AG09319 (cell line): ENCODE data around the gene NCAPH2.
A peak's percentile ranks its signal among the peaks of the same experiment; 100 is the strongest.

Source experiments
- DNase-seq: peaks from one replicate; pipeline ENCODE4 v3.0.0-alpha.2; 2010; ENCODE audit warnings: low read depth; ENCODE audit errors: extremely low read depth
- TF ChIP-seq, protein P1 (sequence below): IDR thresholded peaks from 2 replicates; pipeline ENCODE4 v1.5.1; 2011; ENCODE audit warnings: low read depth, mild to moderate bottlenecking, inconsistent platforms, low read length, moderate library complexity

Gene NCAPH2

DNA sequence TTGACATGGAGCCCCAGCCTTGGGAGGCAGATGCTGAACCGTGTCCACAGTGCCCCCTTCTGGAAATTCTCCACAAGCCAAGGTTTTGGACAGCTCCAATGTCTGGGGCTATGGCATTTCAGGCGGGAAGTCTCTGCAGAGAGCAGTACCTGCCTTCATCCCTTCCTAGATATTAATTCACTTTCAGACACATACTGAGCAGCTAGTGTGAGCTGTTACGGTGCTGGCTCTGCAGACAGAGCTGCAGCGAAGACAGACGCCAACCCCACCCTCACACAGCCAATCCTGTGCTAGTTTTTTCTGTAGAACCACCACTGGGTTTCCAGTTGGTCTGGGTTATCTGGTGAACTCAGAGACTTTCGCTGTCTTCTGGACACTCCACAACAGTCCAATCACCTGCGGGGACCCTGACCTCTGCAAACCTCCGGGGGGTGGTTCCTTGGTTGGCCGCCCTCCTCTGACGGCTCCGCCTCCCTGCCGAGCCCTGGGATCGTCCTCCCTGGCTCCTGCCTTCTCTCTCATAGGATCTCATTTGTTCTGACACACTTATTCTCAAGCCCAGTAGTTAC lies 9.6 kb upstream of the NCAPH2 start:
- TF ChIP-seq, protein P1, sequence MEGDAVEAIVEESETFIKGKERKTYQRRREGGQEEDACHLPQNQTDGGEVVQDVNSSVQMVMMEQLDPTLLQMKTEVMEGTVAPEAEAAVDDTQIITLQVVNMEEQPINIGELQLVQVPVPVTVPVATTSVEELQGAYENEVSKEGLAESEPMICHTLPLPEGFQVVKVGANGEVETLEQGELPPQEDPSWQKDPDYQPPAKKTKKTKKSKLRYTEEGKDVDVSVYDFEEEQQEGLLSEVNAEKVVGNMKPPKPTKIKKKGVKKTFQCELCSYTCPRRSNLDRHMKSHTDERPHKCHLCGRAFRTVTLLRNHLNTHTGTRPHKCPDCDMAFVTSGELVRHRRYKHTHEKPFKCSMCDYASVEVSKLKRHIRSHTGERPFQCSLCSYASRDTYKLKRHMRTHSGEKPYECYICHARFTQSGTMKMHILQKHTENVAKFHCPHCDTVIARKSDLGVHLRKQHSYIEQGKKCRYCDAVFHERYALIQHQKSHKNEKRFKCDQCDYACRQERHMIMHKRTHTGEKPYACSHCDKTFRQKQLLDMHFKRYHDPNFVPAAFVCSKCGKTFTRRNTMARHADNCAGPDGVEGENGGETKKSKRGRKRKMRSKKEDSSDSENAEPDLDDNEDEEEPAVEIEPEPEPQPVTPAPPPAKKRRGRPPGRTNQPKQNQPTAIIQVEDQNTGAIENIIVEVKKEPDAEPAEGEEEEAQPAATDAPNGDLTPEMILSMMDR = peak; percentile 66

DNA sequence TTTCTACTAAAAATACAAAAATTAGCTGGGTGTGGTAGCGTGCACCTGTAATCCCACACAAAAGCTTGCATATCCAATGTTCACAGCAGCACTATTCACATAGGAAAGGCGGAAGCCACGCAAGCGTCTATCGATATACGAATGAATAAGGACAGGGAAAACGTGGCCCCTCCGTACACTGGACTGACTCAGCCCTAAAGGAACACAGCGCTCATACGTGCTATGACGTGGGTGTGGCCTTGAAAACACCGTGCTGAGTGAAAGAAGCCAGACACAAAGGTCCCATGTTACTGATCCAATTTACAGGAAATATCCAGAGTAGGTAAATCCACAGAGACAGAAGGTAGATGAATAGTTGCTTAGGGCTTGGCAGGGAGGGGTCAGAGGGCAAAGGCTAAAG lies 7.6 kb upstream of the NCAPH2 start:
- DNase-seq = no peak
- TF ChIP-seq, protein P1 = no peak

More for the DNA sequence above, 9.6 kb upstream of the NCAPH2 start:
- DNase-seq = no peak

DNA sequence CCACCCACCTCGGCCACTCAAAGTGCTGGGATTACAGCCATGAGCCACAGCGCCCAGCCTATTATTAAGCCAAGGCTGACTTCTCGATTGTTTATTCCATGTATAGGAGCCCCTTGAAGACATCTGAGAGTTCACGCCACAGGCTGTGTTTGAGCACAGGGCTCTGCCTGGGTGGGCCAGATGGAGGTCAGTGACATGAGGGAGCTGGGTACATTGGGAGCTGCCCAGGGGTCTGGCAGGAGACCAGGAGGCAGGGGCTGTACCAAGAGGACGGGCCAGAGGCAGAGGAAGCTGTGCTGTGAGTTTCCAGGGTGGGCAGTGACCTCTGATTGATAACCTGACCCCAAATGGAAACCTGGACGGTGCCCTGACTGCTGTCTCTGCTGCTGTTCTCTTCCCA lies 5.9 kb upstream of the NCAPH2 start:
- TF ChIP-seq, protein P1 = no peak

DNA sequence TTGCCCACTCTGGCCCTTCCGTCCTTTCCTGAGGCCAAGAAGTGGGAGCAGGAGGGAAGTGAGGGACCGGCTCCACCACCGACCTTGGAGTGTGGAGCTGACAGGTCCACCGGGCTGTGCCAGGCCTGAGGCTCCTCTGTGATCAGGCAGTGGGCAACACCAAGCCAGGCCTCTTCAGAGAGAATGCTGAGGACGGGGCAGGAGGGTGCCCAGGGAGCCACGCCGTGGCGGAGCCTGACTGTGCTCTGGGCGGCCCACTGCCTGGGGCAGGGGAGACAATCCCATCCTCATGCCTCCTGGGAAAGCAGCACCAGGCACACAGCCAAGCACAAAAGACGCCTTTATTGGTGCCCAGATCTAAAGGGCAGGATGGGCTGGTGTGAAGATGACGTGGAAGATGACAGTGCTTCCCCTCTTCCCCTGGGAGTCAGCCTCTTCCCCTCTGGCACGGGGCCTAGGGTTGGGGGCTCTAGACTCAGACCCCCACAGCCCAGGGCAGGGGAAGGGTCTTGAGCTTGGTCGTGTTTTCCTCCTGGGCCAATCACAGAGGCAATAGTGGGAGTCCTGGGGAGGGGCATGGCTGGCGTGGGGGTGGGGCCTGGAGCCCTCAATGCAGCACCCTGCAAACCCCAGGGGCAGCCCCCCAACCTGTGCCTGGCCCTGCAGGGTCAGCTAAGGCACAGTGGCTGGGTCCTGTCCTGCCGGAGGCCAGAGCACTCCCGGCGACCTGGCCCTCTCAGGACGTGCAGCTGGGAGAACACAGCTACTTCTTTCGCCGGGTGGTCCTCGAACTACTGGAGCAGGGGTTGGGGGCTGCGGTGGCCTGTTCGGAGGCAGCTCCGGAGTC lies 5.2 kb upstream of the NCAPH2 start:
- TF ChIP-seq, protein P1 = no peak
- no peak for DNase-seq

More for the DNA sequence above, 5.9 kb upstream of the NCAPH2 start:
- DNase-seq = no peak

DNA sequence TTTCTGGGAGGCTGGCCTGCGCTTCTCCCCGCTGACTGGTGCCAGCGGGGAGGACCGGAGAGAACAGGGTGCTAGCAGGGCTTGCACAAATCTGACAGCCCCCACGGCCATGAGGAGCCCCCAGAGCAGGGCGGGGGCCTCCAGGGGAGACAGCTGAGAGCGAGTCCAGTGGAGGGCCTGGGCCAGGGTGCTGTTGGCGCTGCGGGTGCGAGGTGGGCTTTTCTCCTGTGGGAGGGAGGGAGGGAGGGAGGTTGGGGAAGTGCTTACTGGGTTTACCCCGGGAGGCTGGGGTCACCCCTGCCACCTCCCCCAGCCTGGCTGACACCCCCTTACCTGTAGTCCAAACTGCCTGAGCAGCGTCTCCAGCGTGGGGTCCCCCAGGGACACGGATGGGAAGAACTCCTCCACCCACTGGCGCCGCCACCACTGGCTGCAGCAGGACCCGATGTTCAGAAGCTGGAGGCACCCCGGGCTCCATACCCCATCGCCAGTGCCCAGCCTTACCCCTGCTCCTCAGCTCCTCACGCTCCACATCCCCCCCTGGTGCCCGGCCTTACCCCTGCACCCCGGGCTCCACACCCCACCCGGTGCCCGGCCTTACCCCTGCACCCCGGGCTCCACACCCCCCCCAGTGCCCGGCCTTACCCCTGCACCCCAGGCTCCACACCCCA lies 4.4 kb upstream of the NCAPH2 start:
- DNase-seq = no peak

DNA sequence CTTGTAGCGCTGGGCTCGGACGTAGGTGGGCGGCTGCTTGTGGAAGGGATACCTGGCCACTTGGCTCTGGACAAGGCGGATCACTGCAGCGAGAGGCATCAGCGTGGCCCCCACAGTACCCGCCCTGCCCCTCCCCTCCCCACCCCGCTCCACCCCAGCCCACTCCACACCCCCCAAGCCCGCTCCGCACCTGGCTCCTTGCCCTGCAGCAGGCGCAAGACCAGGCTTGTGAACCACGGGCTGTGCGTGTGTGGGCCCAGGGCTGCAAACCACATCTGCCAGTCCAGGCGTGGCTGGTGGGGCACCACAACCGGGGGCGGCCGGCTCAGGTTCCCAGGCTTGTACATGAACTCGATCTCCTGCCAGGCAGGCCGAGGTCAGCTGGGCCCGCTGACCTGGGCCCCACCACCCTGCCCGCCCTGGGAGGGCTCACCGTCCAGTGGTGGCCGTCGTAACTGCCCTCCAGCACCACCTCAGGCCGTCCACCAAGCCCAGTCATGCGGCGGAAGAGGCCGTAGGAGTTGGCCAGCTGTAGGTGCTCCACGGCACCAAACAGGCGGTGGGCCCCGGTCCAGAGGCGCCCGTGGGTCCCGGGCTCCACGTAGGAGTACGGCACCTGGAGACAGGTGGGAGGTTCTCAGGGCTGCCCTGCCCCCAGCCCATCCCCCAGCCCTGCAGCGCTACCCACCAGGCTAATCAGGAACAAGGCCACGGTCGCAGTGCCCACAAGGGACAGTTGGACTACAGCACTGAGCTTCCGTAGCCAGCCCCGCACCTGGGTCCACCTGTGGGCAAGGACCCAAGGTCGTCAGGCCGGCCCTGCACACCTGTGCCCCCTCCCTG lies 3.4 kb upstream of the NCAPH2 start:
- DNase-seq = no peak
- TF ChIP-seq, protein P1 = no peak

More for the DNA sequence above, 4.4 kb upstream of the NCAPH2 start:
- TF ChIP-seq, protein P1 = no peak; the same call in 1 of the 2 replicates
